MM.1S (cell line): ENCODE data around the gene ARCN1.

Source experiments
- DNase-seq: peaks from one replicate; pipeline ENCODE4 v3.0.0-alpha.2; 2015
- H2AFZ ChIP-seq: fragments of 300-600 bp; sonication (generic); 2 replicates; pipeline ENCODE4 v1.6.0; 2016; ENCODE audit warnings: antibody characterized with exemption, low read length
- H3F3A ChIP-seq: fragments of 300-600 bp; sonication (generic); 2 replicates; pipeline ENCODE4 v1.6.1; 2016; ENCODE audit warnings: mild to moderate bottlenecking, antibody characterized with exemption, low read length, moderate library complexity, mixed read lengths; ENCODE audit not compliant: insufficient read depth
- H3K27ac ChIP-seq: fragments of 300-600 bp; sonication (generic); 2 replicates; pipeline ENCODE4 v1.5.1; 2016; ENCODE audit warnings: mild to moderate bottlenecking, low read length
- H3K27me3 ChIP-seq: fragments of 300-600 bp; sonication (generic); replicated peaks from 2 replicates; pipeline ENCODE4 v1.6.0; 2016; ENCODE audit warnings: low read length; ENCODE audit not compliant: insufficient read depth
- H3K36me3 ChIP-seq: fragments of 300-600 bp; sonication (generic); replicated peaks from 2 replicates; pipeline ENCODE4 v1.6.1; 2016; ENCODE audit warnings: mild to moderate bottlenecking, low read length, mixed read lengths; ENCODE audit not compliant: insufficient read depth
- H3K4me1 ChIP-seq: fragments of 300-600 bp; sonication (generic); 2 replicates; pipeline ENCODE4 v1.6.1; 2016; ENCODE audit warnings: low read length, mixed read lengths
- H3K4me2 ChIP-seq: fragments of 300-600 bp; sonication (generic); 2 replicates; pipeline ENCODE4 v1.6.0; 2016; ENCODE audit warnings: low read depth, low read length
- H3K4me3 ChIP-seq: fragments of 300-600 bp; sonication (generic); 2 replicates; pipeline ENCODE4 v1.5.1; 2016; ENCODE audit warnings: low read length, mixed read lengths
- H3K79me2 ChIP-seq: fragments of 300-600 bp; sonication (generic); 2 replicates; pipeline ENCODE4 v1.6.1; 2016; ENCODE audit warnings: mixed run types, low read length, mixed read lengths
- H3K9ac ChIP-seq: fragments of 300-600 bp; sonication (generic); 2 replicates; pipeline ENCODE4 v1.6.1; 2016; ENCODE audit warnings: low read length, mixed read lengths
- H3K9me2 ChIP-seq: fragments of 300-600 bp; sonication (generic); replicated peaks from 2 replicates; pipeline ENCODE4 v1.6.1; 2016; ENCODE audit warnings: mild to moderate bottlenecking, low read length, mixed read lengths; ENCODE audit not compliant: insufficient read depth
- H3K9me3 ChIP-seq: fragments of 300-600 bp; sonication (generic); replicated peaks from 2 replicates; pipeline ENCODE4 v1.6.1; 2016; ENCODE audit warnings: mild to moderate bottlenecking, low read length, mixed read lengths; ENCODE audit not compliant: insufficient read depth
- H4K20me1 ChIP-seq: fragments of 300-600 bp; sonication (generic); 2 replicates; pipeline ENCODE4 v1.6.1; 2016; ENCODE audit warnings: mild to moderate bottlenecking, low read length, moderate library complexity, mixed read lengths; ENCODE audit not compliant: insufficient read depth
- EZH2 ChIP-seq: fragments of 300-600 bp; sonication (generic); optimal IDR thresholded peaks from 2 replicates; pipeline ENCODE3; 2017; ENCODE audit warnings: low read depth, mild to moderate bottlenecking, antibody characterized with exemption, low read length, mixed read lengths
- EZH2phosphoT487 ChIP-seq: fragments of 300-600 bp; sonication (generic); IDR thresholded peaks from 2 replicates; pipeline ENCODE4 v1.6.1; 2018; ENCODE audit warnings: antibody characterized with exemption, low read length
- TF ChIP-seq, protein P1 (sequence below): fragments of 300-600 bp; sonication (generic); IDR thresholded peaks from 2 replicates; pipeline ENCODE4 v1.5.1; 2016; ENCODE audit warnings: antibody characterized with exemption, low read length, mixed read lengths

Gene ARCN1

DNA sequence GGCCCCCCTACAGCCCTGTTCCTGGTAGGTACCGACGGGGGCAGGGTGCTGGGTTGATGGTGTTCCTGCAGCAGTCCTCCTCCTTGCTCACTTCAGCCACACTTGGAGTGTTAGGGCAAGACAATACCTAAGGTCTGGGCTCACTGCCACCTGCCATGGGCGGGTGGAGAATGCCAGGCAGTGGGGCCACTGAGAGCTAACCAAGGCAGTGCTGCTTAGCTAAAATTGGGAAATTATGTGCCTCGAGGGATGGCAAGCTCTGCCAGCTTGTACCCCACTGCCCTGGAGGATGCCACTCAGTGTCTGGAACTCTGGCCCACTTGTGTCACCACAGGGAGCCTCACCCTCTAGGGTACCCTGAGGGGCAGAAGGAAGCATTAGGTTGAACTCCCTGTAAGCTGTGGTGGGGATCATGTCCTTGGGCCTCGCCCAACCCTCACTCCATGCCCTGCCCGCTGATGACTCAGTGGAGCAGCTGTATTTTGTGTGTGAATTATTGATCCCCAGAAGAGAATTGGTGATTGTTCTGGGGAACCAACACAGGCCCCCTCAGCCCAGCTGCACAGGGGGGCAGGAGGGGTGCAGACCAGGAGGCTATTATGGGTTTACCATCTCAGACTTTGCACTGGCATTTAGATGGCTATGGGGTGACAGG, 53.0 kb downstream of the ARCN1 start:
- H3K9me2 ChIP-seq: no peaks in the 10 kb centered on the region
- H3F3A ChIP-seq: no peaks in the 10 kb centered on the region
- no peak overlapping the region for H3K9ac ChIP-seq
- H3K27me3 ChIP-seq: peaks cover 38% of the 10 kb centered on the region
- no peak overlapping the region for H3K4me3 ChIP-seq
- H3K79me2 ChIP-seq: no peaks in the 10 kb centered on the region
- no peak overlapping the region for H3K4me2 ChIP-seq
- no peak overlapping the region for H3K27ac ChIP-seq
- H3K36me3 ChIP-seq: no peaks in the 10 kb centered on the region
- TF ChIP-seq EZH2 (no peak), EZH2phosphoT487 (no peak)
- TF ChIP-seq, protein P1, sequence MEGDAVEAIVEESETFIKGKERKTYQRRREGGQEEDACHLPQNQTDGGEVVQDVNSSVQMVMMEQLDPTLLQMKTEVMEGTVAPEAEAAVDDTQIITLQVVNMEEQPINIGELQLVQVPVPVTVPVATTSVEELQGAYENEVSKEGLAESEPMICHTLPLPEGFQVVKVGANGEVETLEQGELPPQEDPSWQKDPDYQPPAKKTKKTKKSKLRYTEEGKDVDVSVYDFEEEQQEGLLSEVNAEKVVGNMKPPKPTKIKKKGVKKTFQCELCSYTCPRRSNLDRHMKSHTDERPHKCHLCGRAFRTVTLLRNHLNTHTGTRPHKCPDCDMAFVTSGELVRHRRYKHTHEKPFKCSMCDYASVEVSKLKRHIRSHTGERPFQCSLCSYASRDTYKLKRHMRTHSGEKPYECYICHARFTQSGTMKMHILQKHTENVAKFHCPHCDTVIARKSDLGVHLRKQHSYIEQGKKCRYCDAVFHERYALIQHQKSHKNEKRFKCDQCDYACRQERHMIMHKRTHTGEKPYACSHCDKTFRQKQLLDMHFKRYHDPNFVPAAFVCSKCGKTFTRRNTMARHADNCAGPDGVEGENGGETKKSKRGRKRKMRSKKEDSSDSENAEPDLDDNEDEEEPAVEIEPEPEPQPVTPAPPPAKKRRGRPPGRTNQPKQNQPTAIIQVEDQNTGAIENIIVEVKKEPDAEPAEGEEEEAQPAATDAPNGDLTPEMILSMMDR: no peak
- H3K4me1 ChIP-seq: no peaks in the 10 kb centered on the region
- H3K9me3 ChIP-seq: no peaks in the 10 kb centered on the region
- H4K20me1 ChIP-seq: no peaks in the 10 kb centered on the region; the same call in 1 of the 2 replicates
- no peak for DNase-seq
- no peak overlapping the region for H2AFZ ChIP-seq

DNA sequence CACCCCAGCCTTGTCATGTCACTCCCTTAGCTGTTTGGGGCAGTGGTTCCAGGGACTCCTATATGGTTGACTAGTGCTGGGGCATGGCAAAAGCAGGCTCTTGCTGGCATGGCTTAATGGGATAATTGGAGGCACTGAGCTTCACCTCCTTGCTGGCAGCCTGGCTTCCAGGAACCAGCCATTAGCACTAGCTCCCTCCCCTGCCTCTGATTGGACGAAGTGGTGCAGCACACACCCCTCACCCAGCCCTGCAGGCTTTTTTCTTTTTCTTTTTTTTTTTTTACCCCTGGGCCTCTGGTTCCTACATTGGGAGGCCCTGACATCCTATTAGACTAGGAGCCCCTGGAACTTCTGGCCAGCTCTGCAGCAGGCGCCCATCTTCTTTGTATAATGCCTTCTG, 53.8 kb downstream of the ARCN1 start:
- Histone ChIP-seq H3K9me2 (no peaks in the 10 kb centered on the region), H3K4me3 (no peak overlapping the region), H3K9me3 (no peaks in the 10 kb centered on the region), H3K79me2 (no peaks in the 10 kb centered on the region), H3F3A (no peaks in the 10 kb centered on the region), H3K27me3 (peaks cover 33% of the 10 kb centered on the region), H3K4me1 (no peaks in the 10 kb centered on the region), H3K36me3 (no peaks in the 10 kb centered on the region), H3K9ac (no peak overlapping the region), H3K27ac (no peak overlapping the region), H3K4me2 (no peak overlapping the region), H4K20me1 (no peaks in the 10 kb centered on the region; the same call in 1 of the 2 replicates), H2AFZ (no peak overlapping the region)
- TF ChIP-seq EZH2: no peak
- TF ChIP-seq EZH2phosphoT487: no peak
- TF ChIP-seq, protein P1: no peak
- DNase-seq: no peak

DNA sequence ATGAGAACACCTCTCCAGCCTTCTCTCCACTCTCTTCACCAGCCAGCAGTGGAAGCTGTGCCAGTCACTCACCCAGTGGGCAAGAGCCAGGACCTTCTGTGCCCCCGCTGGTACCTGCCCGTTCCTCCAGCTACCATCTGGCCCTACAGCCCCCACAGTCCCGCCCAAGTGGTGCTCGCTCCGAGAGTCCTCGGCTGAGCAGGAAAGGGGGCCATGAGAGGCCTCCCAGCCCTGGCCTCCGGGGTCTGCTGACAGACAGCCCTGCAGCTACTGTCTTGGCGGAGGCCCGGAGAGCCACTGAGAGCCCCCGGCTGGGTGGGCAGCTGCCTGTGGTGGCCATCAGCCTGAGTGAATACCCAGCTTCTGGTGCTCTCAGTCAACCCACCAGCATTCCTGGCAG, 55.4 kb downstream of the ARCN1 start:
- H3K79me2 ChIP-seq: no peaks in the 10 kb centered on the region
- no peak overlapping the region for H2AFZ ChIP-seq
- H4K20me1 ChIP-seq: no peaks in the 10 kb centered on the region
- TF ChIP-seq, protein P1: no peak
- TF ChIP-seq EZH2 (no peak), EZH2phosphoT487 (no peak)
- H3F3A ChIP-seq: no peaks in the 10 kb centered on the region
- no peak overlapping the region for H3K9ac ChIP-seq
- DNase-seq: no peak
- no peaks in the 10 kb centered on the region for H3K9me2 ChIP-seq
- H3K4me1 ChIP-seq: no peaks in the 10 kb centered on the region
- no peaks in the 10 kb centered on the region for H3K9me3 ChIP-seq
- H3K27ac ChIP-seq: no peak overlapping the region
- no peak overlapping the region for H3K4me3 ChIP-seq
- no peak overlapping the region for H3K4me2 ChIP-seq
- H3K36me3 ChIP-seq: no peaks in the 10 kb centered on the region
- peaks cover 36% of the 10 kb centered on the region for H3K27me3 ChIP-seq
